NT2/D1 (cell line): ENCODE measurements around the gene OR2B2.

Experiments used
- DNase-seq: peaks from one replicate; pipeline ENCODE4 v3.0.0-alpha.2; 2011; ENCODE audit warnings: low read depth, low spot score
- H3K27me3 ChIP-seq: 2 replicates; pipeline ENCODE4 v1.6.0; 2011; ENCODE audit warnings: mild to moderate bottlenecking; ENCODE audit not compliant: insufficient read length, insufficient read depth
- H3K36me3 ChIP-seq: 2 replicates; pipeline ENCODE4 v1.6.1; 2011; ENCODE audit warnings: mild to moderate bottlenecking, low read length, mixed read lengths; ENCODE audit not compliant: insufficient read depth, insufficient read length
- H3K4me1 ChIP-seq: 2 replicates; pipeline ENCODE4 v1.5.1; 2011; ENCODE audit not compliant: insufficient read depth, insufficient read length
- H3K4me3 ChIP-seq: 2 replicates; pipeline ENCODE4 v1.5.1; 2011; ENCODE audit warnings: low read depth; ENCODE audit not compliant: insufficient read length
- H3K9ac ChIP-seq: 2 replicates; pipeline ENCODE4 v1.6.0; 2011; ENCODE audit warnings: low read depth; ENCODE audit not compliant: insufficient read length
- H3K9me3 ChIP-seq: 2 replicates; pipeline ENCODE4 v1.5.1; 2011; ENCODE audit warnings: mild to moderate bottlenecking, low read length; ENCODE audit not compliant: insufficient read depth
- SUZ12 ChIP-seq: IDR thresholded peaks from 2 replicates; pipeline ENCODE4 v1.6.1; 2011; ENCODE audit not compliant: insufficient read length, insufficient read depth; ENCODE audit errors: extremely low read depth
- YY1 ChIP-seq: IDR thresholded peaks from 2 replicates; pipeline ENCODE4 v1.6.1; 2011; ENCODE audit not compliant: insufficient read length, insufficient read depth
- ZNF274 ChIP-seq: IDR thresholded peaks from 2 replicates; pipeline ENCODE4 v1.6.1; 2011; ENCODE audit warnings: mild to moderate bottlenecking, low read depth, low read length

OR2B2 gene

GRCh38 chr6:27891320-27891875, 20.8 kb downstream of the OR2B2 start:
- no peak for DNase-seq
- H3K4me3 ChIP-seq: peak overlapping the region; percentile 86
- no peaks in the 10 kb centered on the region for H3K9me3 ChIP-seq
- H3K27me3 ChIP-seq: no peaks in the 10 kb centered on the region
- peak overlapping the region; percentile 94 for H3K9ac ChIP-seq
- no peaks in the 10 kb centered on the region for H3K36me3 ChIP-seq
- H3K4me1 ChIP-seq: no peaks in the 10 kb centered on the region
- no peak for TF ChIP-seq ZNF274
- TF ChIP-seq YY1: no peak
- no peak for TF ChIP-seq SUZ12

GRCh38 chr6:27890445-27891319, 21.5 kb downstream of the OR2B2 start:
- H3K36me3 ChIP-seq: no peaks in the 10 kb centered on the region
- DNase-seq: no peak
- H3K4me3 ChIP-seq: peak overlapping the region; percentile 86
- no peaks in the 10 kb centered on the region for H3K4me1 ChIP-seq
- H3K9me3 ChIP-seq: no peaks in the 10 kb centered on the region
- peak overlapping the region; percentile 92 for H3K9ac ChIP-seq
- TF ChIP-seq ZNF274 (no peak), SUZ12 (no peak), YY1 (no peak)
- no peaks in the 10 kb centered on the region for H3K27me3 ChIP-seq

GRCh38 chr6:27889628-27890444, 22.4 kb downstream of the OR2B2 start:
- no peaks in the 10 kb centered on the region for H3K27me3 ChIP-seq
- TF ChIP-seq YY1 (no peak), SUZ12 (no peak), ZNF274 (no peak)
- DNase-seq: no peak
- H3K4me1 ChIP-seq: no peaks in the 10 kb centered on the region
- no peaks in the 10 kb centered on the region for H3K9me3 ChIP-seq
- H3K36me3 ChIP-seq: peaks cover 4% of the 10 kb centered on the region
- peak overlapping the region; percentile 92 for H3K9ac ChIP-seq
- H3K4me3 ChIP-seq: peak overlapping the region; percentile 72

GRCh38 chr6:27889275-27889627, 22.9 kb downstream of the OR2B2 start:
- Histone ChIP-seq H3K9me3 (no peaks in the 10 kb centered on the region), H3K36me3 (peaks cover 4% of the 10 kb centered on the region), H3K9ac (peak overlapping the region; percentile 92), H3K4me3 (peak overlapping the region; percentile 72), H3K27me3 (no peaks in the 10 kb centered on the region), H3K4me1 (no peaks in the 10 kb centered on the region)
- no peak for DNase-seq
- no peak for TF ChIP-seq ZNF274
- TF ChIP-seq SUZ12: no peak
- TF ChIP-seq YY1: no peak

GRCh38 chr6:27888566-27888965, 23.6 kb downstream of the OR2B2 start:
- peaks cover 4% of the 10 kb centered on the region for H3K36me3 ChIP-seq
- no peaks in the 10 kb centered on the region for H3K27me3 ChIP-seq
- peak overlapping the region; percentile 72 for H3K4me3 ChIP-seq
- H3K9ac ChIP-seq: no peak overlapping the region
- H3K9me3 ChIP-seq: no peaks in the 10 kb centered on the region
- TF ChIP-seq YY1 (no peak), SUZ12 (no peak), ZNF274 (no peak)
- DNase-seq: no peak
- no peaks in the 10 kb centered on the region for H3K4me1 ChIP-seq

- TF ChIP-seq YY1: no peak
- TF ChIP-seq ZNF274: no peak
- TF ChIP-seq SUZ12: no peak
- no peak for DNase-seq
- H3K4me1 ChIP-seq: no peaks in the 10 kb centered on the region
- H3K27me3 ChIP-seq: no peaks in the 10 kb centered on the region
- no peaks in the 10 kb centered on the region for H3K9me3 ChIP-seq
- peaks cover 10% of the 10 kb centered on the region for H3K36me3 ChIP-seq
- no peak overlapping the region for H3K4me3 ChIP-seq
- no peak overlapping the region for H3K9ac ChIP-seq
These were observed 26.1 kb downstream of the OR2B2 start for GRCh38 chr6:27886073-27886472.

- no peaks in the 10 kb centered on the region for H3K9me3 ChIP-seq
- TF ChIP-seq YY1: no peak
- no peak for TF ChIP-seq ZNF274
- no peak for TF ChIP-seq SUZ12
- H3K4me1 ChIP-seq: no peaks in the 10 kb centered on the region
- H3K36me3 ChIP-seq: peaks cover 10% of the 10 kb centered on the region
- DNase-seq: no peak
- no peaks in the 10 kb centered on the region for H3K27me3 ChIP-seq
- H3K9ac ChIP-seq: no peak overlapping the region
- H3K4me3 ChIP-seq: no peak overlapping the region
These were observed 29.1 kb downstream of the OR2B2 start for GRCh38 chr6:27883136-27883535.
